SW480 (cell line): ENCODE results near the gene GLIPR2.
"Not testable (repeated sequence)": the region's sequence is repeated elsewhere in the genome, so short reads cannot be mapped to it uniquely, and the experiment has no call there.

Experiments used
- DNase-seq: peaks from one replicate; pipeline ENCODE4 v3.0.0-alpha.2; 2016; ENCODE audit warnings: low spot score

Gene GLIPR2, protein sequence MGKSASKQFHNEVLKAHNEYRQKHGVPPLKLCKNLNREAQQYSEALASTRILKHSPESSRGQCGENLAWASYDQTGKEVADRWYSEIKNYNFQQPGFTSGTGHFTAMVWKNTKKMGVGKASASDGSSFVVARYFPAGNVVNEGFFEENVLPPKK

DNA sequence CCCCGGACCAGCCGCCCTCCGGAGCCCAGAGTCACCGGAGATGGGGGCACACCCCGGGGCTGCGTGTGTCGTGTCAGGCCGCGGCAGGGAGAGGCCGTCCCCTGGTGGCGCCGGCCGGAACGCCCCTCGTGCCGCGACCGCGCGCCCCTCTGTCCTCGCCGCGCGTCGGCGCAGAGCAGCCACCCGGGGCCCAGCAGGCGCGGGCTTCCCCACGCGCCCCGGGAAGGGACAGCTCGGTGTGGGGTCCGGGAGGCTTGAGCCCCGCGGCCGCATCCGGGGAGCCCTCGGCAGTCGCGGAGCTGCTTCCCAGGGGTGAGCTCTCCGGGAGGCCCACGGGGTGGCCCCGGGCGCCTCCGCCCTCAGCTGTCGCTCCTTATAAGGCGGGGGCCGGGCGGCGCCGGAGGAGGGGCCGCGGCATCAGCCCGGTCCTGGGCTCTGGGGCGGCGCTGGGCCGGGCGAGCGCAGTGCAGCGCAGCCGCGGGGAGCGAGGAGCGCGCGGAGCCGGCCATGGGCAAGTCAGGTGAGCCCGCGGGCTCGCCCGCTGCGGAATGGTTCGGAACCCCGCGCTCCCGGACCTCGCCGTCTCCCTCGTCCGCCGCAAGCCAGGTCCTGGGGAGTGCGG is at the start of gene GLIPR2:
GLIPR2 (plus strand) TSS at position 462 of the 622 bp plus-strand sequence; CDS start at position 508, 46 bp downstream.
- DNase-seq: peak; percentile 72

DNA sequence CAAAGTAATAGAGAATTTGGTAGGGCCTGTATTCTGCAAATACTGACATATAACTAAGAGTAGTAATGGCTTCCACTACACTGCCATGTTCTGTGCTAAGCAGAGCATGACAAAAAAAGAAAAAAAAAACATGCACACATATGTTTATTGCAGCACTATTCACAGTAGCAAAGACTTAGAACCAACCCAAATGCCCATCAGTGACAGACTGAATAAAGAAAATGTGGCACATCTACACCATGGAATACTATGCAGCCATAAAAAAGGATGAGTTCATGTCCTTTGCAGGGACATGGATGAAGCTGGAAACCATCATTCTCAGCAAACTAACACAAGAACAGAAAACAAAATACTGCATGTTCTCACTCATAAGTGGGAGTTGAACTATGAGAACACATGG is 49.5 kb upstream of the GLIPR2 start:
- DNase-seq: not testable (repeated sequence)

DNA sequence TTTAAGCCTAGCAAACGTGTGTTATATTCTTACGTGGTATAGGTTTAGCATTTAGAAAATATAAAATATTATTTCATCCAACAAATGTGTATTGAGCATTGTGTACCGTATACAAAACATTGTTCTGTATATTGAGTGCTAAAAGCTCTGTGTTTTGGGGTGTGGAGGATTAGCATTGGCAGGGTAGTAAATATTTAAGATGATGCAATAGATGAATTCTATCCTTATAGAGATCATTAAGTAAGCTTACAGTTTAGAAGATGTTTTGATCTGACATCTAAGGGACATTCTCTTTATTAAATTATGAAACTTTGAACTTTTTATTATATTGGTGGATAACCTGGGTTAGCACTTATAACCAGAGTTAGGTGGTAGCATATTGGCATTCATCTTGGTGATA is 48.5 kb upstream of the GLIPR2 start:
- no peak for DNase-seq

- no peak for DNase-seq
These were observed 45.2 kb upstream of the GLIPR2 start for GRCh38 chr9:36091026-36091953.

GRCh38 chr9:36092014-36092413 is 44.5 kb upstream of the GLIPR2 start:
- DNase-seq: no peak

DNA sequence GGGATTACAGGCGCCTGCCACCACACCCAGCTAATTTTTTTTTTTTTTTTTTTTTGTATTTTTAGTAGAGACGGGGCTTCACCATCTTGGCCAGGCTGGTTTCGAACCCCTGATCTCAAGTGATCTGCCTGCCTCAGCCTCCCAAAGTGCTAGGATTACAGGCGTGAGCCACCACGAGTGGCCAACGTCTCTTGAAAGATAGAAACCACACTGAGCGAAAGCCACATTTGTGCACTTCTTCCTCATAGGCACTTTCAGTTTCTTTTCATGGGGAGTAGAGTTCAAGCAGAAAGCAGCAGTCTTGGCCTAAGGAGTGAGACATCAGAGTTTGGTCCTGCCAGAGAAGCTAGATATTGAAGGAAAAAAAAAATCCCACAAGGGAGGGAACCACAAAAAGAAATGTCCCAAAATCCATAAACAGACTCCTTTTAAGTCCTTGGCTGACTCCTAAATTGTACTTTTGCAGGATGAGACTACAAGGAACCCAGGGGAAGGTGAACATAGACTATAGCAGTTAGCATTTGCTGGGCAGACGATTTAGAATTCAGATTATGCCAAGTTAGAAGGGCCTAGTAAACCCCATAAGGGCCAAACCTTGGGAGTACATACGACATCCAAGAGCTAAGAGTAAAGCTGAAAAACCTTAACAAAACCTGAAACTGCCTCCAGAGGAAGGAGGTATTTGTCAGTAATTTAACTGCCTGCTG is 43.9 kb upstream of the GLIPR2 start:
- no peak for DNase-seq

GRCh38 chr9:36093384-36093783 is 43.1 kb upstream of the GLIPR2 start:
- DNase-seq: no peak

DNA sequence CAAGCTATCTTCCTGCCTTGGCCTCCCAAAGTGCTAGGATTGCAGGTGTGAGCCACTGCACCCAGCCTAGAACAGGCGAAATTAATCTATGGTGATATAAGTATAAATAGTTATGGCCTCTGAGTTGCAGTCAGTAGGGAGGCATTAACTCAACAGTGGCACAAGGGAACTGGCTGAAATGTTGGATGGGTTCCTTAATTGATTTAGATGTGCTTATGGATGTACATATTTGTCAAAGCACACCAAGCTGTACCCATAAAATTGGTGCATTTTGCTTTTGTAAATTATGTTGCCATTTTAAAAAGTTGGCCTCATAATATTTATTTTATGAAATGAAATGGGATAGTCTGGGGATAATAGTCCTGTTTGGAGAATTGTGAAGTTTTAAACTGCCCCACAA is 36.8 kb upstream of the GLIPR2 start:
- no peak for DNase-seq

- DNase-seq: no peak
These were observed 36.0 kb upstream of the GLIPR2 start for GRCh38 chr9:36100532-36100931.

DNA sequence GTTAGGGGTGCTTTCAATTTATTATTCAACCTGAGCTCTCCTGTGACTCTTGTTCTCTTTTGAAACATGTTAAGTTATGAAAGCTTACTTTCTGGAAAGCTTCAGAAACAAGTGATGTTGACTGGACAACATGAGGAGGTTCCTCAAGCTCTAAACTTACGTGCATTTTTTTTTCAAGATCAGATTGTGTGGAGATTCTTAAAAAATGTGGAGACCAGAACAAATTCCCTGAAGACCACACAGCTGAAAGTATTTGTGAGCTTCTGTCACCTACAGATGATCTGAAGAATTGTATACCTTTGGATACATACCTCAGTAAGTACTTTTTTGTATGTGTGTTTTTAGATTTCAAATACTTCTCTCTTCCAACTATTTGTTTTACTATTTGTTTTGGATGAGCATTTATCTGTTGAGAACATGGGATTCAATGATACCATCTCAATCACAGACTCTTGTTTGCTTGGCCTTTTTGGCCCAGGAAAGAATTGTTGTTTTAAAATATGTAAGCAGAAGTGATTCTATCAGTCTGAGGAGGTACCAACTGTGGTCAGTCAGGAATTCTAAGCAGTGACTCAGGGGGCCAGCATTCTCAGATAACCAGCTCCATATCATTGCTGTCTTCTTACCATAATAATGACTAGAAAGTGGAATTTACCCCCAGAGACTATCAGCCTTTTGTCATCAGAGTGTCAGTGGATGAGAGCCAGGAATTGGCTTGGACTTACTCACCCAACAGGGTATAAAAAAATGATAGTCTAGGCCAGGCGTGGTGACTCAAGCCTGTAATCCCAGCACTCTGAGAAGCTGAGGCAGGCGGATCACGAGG is 34.4 kb upstream of the GLIPR2 start:
- DNase-seq: peak; percentile 48

DNA sequence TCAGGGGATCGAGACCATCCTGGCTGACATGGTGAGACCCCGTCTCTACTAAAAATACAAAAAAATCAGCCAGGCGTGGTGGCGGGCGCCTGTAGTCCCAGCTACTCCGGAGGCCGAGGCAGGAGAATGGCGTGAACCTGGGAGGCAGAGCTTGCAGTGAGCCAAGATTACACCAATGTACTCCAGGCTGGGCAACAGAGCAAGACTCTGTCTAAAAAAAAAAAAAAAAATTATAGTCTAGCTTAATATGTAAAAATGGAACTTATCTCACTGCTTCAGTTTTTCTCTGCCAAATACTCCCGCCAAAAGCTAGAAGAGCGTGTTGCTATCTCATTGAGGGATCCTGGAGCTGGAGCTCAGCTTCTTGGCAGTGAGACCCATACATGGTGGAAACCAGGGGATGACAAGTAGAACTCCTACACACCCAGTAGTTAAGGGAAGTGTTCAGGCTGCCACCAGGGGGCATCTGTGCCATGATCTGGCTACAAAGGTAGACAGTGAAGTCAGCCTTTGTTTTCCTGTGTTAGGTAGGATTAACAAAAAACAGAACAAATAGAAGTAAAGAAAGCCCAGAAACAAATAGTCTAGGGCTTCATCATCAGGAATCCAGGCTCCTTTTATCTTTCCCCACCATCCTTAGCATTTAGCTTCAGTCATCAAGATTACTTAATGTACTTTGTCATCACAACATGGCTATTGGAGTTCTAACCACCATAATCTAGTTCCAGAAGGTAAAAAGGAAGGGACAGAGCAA is 33.6 kb upstream of the GLIPR2 start:
- DNase-seq: peak; percentile 81

DNA sequence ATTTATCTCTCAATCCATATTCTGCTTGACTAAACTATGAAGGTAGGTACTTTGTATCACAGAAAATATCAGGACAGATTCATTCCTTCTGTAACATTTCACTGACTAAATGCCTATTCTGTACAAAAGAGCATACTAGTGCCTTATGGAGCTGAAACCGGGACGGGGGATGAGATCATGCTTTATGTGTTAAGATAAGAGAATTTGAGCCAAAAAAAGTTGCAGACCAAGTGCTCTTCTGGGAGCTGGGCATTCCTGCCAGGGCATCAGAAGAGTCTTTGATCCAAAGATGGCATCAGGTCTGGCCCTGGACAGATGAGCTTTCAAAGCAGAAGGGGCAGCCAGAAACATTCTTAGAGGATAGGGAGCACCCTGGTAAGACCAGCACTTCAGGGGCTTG is 27.5 kb upstream of the GLIPR2 start:
- DNase-seq: no peak

GRCh38 chr9:36110434-36110833 is 26.1 kb upstream of the GLIPR2 start:
- no peak for DNase-seq

DNA sequence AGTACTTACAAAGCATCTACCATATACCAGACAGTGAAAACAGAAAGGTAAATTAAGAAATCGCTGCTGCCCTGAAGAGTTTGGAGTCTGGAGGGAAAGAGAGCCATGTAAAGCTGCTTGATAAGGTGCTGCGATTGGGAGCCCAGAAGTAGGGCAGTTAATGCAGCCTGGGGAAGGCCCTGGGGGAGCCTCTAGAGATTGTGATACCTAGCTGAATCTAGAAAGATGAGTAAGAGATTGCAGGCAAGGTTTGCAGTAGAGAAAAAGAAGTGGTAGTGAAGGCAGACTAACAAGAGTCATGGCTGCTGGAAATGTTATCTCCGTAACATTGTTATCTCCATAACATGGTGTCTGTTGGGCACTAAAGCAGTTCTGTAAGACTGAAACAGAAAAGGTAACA is 24.0 kb upstream of the GLIPR2 start:
- DNase-seq: no peak

DNA sequence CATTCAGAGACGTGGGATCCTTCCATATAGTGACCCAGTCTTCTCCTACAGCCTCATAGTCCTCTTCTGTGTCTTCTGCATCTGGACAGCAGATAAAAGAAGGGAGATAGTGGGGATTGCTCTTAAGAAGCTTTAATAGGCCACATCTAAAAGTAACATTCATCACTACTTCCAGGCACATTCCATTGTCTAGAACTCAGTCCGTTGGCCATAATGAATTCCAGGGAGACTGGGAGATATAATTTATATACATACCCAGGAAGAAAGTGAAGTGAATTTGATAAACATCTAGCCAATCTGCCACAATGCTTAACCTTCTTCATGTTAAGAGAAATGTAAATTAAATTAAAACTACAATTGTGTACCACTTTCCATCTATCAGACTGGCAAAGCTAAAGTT is 22.5 kb upstream of the GLIPR2 start:
- DNase-seq: no peak

DNA sequence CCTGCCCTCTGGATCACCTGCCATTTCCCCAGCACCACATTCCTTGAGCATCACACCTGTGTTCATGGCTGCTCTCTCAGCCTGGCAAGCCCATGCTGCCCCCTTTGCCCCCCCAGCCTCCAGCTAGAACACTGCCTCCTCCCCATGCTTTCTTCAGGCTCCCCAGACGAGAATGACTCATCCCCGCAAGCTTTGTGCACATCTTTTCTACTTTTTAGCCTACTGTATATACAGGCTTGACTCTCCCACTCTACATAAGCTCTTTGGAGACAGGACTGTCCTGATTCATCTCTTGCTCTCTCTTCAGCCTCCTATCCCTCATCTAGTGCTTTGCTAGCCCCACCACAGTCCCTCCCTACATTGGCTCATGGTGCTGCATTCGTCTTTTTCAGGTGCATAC is 19.9 kb upstream of the GLIPR2 start:
- no peak for DNase-seq

- no peak for DNase-seq
These were observed 18.3 kb upstream of the GLIPR2 start for GRCh38 chr9:36118201-36118600.

GRCh38 chr9:36118706-36119105 is 17.8 kb upstream of the GLIPR2 start:
- DNase-seq: no peak

DNA sequence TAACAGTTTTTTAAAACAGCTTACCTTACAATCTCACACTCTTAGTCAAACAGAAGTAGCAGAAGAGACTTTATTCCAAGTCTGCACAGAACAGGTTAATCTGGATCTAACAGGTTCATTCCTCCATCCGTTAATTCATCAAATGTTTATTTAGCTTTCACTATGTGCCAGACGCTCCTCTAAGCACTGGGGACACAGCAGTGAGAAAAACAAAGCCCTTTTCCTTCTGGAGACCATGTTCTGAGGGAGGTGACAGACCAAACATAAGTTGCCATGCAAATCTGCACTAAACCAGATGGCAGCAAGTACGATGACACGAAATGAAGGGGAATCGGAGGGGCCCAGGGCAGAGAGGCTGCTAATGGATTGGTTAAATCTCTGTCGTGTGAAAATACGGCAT is 17.1 kb upstream of the GLIPR2 start:
- DNase-seq: no peak

DNA sequence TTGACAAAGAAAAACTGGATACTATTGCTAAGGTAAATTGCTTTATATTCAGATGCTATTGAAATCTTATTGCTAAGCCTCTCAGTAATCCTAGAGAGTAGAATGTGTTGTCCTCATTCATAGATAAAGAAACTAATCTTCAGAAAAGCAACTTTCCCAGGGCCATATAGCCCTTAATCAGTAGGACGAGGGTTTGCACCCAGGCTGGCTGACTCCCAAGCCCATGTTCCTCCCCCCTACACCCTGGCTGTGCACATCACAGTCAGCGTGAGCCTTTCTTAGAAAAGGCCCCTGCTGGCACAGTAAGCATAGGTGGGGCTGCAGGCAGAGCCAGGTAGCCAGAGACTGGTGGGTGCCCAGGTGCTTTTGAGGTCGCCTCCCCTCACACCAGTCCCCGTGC is 15.8 kb upstream of the GLIPR2 start:
- DNase-seq: no peak

- DNase-seq: no peak
These were observed 14.6 kb upstream of the GLIPR2 start for GRCh38 chr9:36121971-36122370.
